Heart left ventricle (tissue), 13 donors: ENCODE results near the gene KCNJ16.

Experiments used
- CTCF ChIP-seq, 12 donors: fragments of 200-600 bp; sonication (generic) in 4 of 12; IDR thresholded peaks; one replicate each; pipeline versions ENCODE4 v1.5.0 to v1.8.0; 2018 to 2022; ENCODE audit warnings: antibody characterized with exemption in 12 of 12, mild to moderate bottlenecking in 5 of 12
- POLR2A ChIP-seq, 2 donors: fragments of 450-650 bp; IDR thresholded peaks; one replicate each; pipeline ENCODE4 v1.6.1; 2017; ENCODE audit warnings: antibody characterized with exemption in 2 of 2, mild to moderate bottlenecking in 2 of 2, moderate library complexity in 2 of 2
- donor health status: ischemic (EF 13 %, LVEDD 7.1; RV severe dilation, severe dysfunction).
- donor health status: DM: no; HTN: yes; CAD: no.
- donor health status: DM: no; HTN: no; CAD: no.
- donor health status: ischemic (EF 25% LVEDD 6.9; RV normal size, moderate dysfunction).
- donor health status: ischemic (EF 25% LVEDD 5.7; RV mildly dilated, moderate dysfunction).
- donor health status: ischemic (EF 35%, LVEDD 5.7; RV mildly dilated, moderate dysfunction).
- donor health status: nonischemic (EF 11% LVEDD 7.7; RV severe dilation, severe dysfunction).
- donor health status: DM: yes; HTN: yes; CAD: no.
- donor health status: PGD.
- donor health status: ischemic (EF 29% LVEDD 5.4; RV normal size, mild dysfunction).
- donor health status: nonischemic (EF 23%, LVEDD 6.1; RV moderate dilation, normal function).

GRCh38 chr17:70127221-70127873, 52.3 kb downstream of the KCNJ16 start:
- TF ChIP-seq POLR2A (IDR thresholded peaks at IDR 0.05) (no peak), CTCF (IDR thresholded peaks at IDR 0.05) (no peak)
